ENCODE results near the gene NLN.

DNA sequence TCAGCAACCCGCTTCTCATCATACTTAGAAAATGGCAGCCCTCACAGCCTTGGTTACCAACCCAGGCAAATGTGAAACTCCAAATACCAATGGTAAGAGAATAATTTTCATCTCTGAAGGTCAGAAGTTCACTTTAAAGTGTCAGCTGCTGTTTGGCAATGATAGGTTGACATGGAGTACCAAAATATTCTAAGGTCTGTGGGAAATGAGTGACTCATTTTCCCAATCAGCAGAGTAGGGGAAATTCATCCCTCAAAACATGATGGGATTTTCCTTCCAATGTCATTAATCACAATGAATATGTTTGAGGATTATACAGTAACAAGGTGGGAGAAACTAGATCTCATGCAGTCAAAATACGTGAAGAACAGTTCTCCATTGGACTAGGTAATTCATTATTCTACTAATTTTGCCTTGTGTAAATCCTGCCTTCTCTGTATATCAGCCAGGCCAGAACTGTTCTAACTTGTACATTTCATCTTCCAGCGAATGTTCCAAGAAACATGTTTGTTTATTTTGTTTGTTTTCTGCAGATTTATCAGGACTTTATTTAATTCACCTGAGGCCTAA lies 151.3 kb downstream of the NLN start:
- TF ChIP-seq, protein P1, sequence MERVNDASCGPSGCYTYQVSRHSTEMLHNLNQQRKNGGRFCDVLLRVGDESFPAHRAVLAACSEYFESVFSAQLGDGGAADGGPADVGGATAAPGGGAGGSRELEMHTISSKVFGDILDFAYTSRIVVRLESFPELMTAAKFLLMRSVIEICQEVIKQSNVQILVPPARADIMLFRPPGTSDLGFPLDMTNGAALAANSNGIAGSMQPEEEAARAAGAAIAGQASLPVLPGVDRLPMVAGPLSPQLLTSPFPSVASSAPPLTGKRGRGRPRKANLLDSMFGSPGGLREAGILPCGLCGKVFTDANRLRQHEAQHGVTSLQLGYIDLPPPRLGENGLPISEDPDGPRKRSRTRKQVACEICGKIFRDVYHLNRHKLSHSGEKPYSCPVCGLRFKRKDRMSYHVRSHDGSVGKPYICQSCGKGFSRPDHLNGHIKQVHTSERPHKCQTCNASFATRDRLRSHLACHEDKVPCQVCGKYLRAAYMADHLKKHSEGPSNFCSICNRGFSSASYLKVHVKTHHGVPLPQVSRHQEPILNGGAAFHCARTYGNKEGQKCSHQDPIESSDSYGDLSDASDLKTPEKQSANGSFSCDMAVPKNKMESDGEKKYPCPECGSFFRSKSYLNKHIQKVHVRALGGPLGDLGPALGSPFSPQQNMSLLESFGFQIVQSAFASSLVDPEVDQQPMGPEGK (CRISPR knock-in tag; IDR thresholded peaks at IDR 0.05; ENCODE audit: borderline replicate concordance): no peak
- TF ChIP-seq ZNF70 (CRISPR knock-in tag; IDR thresholded peaks at IDR 0.05) (no peak), ARNTL (CRISPR knock-in tag; IDR thresholded peaks at IDR 0.05; ENCODE audit: borderline replicate concordance, low read depth) (no peak), RARB (CRISPR knock-in tag; IDR thresholded peaks at IDR 0.05) (no peak), ESRRG (CRISPR knock-in tag; IDR thresholded peaks at IDR 0.05) (no peak), SNAI2 (CRISPR knock-in tag; IDR thresholded peaks at IDR 0.05) (no peak), TCF4 (CRISPR knock-in tag; IDR thresholded peaks at IDR 0.05; ENCODE audit: borderline replicate concordance) (no peak), ZFP3 (CRISPR knock-in tag; IDR thresholded peaks at IDR 0.05) (no peak), GLIS3 (CRISPR knock-in tag; IDR thresholded peaks at IDR 0.05) (no peak), ZC3H10 (CRISPR knock-in tag; IDR thresholded peaks at IDR 0.05) (0 out of 2 replicates have a peak, but pooled peaks have one; percentile 48), ZNF565 (CRISPR knock-in tag; conservative IDR thresholded peaks at IDR 0.05; ENCODE audit: low read depth) (no peak)
- TF ChIP-seq, protein P2, sequence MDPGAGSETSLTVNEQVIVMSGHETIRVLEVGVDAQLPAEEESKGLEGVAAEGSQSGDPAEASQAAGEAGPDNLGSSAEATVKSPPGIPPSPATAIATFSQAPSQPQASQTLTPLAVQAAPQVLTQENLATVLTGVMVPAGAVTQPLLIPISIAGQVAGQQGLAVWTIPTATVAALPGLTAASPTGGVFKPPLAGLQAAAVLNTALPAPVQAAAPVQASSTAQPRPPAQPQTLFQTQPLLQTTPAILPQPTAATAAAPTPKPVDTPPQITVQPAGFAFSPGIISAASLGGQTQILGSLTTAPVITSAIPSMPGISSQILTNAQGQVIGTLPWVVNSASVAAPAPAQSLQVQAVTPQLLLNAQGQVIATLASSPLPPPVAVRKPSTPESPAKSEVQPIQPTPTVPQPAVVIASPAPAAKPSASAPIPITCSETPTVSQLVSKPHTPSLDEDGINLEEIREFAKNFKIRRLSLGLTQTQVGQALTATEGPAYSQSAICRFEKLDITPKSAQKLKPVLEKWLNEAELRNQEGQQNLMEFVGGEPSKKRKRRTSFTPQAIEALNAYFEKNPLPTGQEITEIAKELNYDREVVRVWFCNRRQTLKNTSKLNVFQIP (CRISPR knock-in tag; IDR thresholded peaks at IDR 0.05; ENCODE audit: borderline replicate concordance, low read depth): no peak; the same call in 1 of the 2 replicates
- TF ChIP-seq, protein P3, sequence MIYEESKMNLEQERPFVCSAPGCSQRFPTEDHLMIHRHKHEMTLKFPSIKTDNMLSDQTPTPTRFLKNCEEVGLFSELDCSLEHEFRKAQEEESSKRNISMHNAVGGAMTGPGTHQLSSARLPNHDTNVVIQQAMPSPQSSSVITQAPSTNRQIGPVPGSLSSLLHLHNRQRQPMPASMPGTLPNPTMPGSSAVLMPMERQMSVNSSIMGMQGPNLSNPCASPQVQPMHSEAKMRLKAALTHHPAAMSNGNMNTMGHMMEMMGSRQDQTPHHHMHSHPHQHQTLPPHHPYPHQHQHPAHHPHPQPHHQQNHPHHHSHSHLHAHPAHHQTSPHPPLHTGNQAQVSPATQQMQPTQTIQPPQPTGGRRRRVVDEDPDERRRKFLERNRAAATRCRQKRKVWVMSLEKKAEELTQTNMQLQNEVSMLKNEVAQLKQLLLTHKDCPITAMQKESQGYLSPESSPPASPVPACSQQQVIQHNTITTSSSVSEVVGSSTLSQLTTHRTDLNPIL (CRISPR knock-in tag; IDR thresholded peaks at IDR 0.05; ENCODE audit: low read depth): no peak
- TF ChIP-seq, protein P4, sequence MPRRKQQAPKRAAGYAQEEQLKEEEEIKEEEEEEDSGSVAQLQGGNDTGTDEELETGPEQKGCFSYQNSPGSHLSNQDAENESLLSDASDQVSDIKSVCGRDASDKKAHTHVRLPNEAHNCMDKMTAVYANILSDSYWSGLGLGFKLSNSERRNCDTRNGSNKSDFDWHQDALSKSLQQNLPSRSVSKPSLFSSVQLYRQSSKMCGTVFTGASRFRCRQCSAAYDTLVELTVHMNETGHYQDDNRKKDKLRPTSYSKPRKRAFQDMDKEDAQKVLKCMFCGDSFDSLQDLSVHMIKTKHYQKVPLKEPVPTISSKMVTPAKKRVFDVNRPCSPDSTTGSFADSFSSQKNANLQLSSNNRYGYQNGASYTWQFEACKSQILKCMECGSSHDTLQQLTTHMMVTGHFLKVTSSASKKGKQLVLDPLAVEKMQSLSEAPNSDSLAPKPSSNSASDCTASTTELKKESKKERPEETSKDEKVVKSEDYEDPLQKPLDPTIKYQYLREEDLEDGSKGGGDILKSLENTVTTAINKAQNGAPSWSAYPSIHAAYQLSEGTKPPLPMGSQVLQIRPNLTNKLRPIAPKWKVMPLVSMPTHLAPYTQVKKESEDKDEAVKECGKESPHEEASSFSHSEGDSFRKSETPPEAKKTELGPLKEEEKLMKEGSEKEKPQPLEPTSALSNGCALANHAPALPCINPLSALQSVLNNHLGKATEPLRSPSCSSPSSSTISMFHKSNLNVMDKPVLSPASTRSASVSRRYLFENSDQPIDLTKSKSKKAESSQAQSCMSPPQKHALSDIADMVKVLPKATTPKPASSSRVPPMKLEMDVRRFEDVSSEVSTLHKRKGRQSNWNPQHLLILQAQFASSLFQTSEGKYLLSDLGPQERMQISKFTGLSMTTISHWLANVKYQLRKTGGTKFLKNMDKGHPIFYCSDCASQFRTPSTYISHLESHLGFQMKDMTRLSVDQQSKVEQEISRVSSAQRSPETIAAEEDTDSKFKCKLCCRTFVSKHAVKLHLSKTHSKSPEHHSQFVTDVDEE (CRISPR knock-in tag; IDR thresholded peaks at IDR 0.05): no peak
